GM12878 (cell line): ENCODE results near the gene CBX8. TPM values are rescaled to one million over a fixed set of nuclear protein-coding genes. Genes with fewer than 3 reads are reported as not detected.

Source experiments
- ATF7 ChIP-seq: fragments of 450-650 bp; IDR thresholded peaks from 2 replicates; pipeline ENCODE4 v1.6.1; 2016; ENCODE audit warnings: low read depth, mild to moderate bottlenecking
- BHLHE40 ChIP-seq, 2 experiments: fragments of 450-650 bp in 1 of 2; IDR thresholded peaks; 2 replicates each; pipeline ENCODE4 v1.6.1; 2011 to 2017; ENCODE audit warnings: low read depth in 2 of 2, borderline replicate concordance in 1 of 2, improper control_type of control experiment in 1 of 2, low read length in 1 of 2, mild to moderate bottlenecking in 1 of 2
- BMI1 ChIP-seq: fragments of 450-650 bp; IDR thresholded peaks from 2 replicates; pipeline ENCODE4 v1.6.1; 2016; ENCODE audit warnings: mild to moderate bottlenecking, moderate library complexity, borderline replicate concordance
- CREB1 ChIP-seq: IDR thresholded peaks from 2 replicates; pipeline ENCODE4 v1.6.1; 2012; ENCODE audit warnings: low read depth, mild to moderate bottlenecking, inconsistent platforms
- DPF2 ChIP-seq: fragments of 450-650 bp; IDR thresholded peaks from 2 replicates; pipeline ENCODE4 v1.6.1; 2017; ENCODE audit warnings: mild to moderate bottlenecking
- EED ChIP-seq: sonication (generic); IDR thresholded peaks from 2 replicates; pipeline ENCODE4 v1.6.1; 2016; ENCODE audit warnings: antibody characterized with exemption, low read depth
- ESRRA ChIP-seq: IDR thresholded peaks from 2 replicates; pipeline ENCODE4 v1.6.1; 2012; ENCODE audit warnings: mild to moderate bottlenecking, low read length, improper control_type of control experiment
- IRF3 ChIP-seq: fragments of 450-650 bp; IDR thresholded peaks from 2 replicates; pipeline ENCODE4 v1.6.1; 2014; ENCODE audit warnings: mild to moderate bottlenecking
- JUND ChIP-seq: IDR thresholded peaks from 2 replicates; pipeline ENCODE4 v1.6.1; 2012; ENCODE audit warnings: low read depth, mild to moderate bottlenecking, low read length, improper control_type of control experiment, moderate library complexity
- KDM1A ChIP-seq: fragments of 200-600 bp; sonication (generic); IDR thresholded peaks from 2 replicates; pipeline ENCODE4 v1.6.1; 2016; ENCODE audit warnings: borderline replicate concordance
- MAX ChIP-seq: IDR thresholded peaks from 2 replicates; pipeline ENCODE4 v1.6.1; 2012; ENCODE audit warnings: low read depth, low read length, improper control_type of control experiment
- MYB ChIP-seq: fragments of 150-350 bp; IDR thresholded peaks from 2 replicates; pipeline ENCODE4 v1.6.1; 2014; ENCODE audit warnings: mild to moderate bottlenecking, low read depth, low read length, borderline replicate concordance
- NR2F1 ChIP-seq: fragments of 450-650 bp; conservative IDR thresholded peaks from 2 replicates; pipeline ENCODE4 v1.6.1; 2017; ENCODE audit warnings: mild to moderate bottlenecking
- POLR2AphosphoS2 ChIP-seq: IDR thresholded peaks from 2 replicates; pipeline ENCODE4 v1.6.1; 2011; ENCODE audit warnings: low read depth, mild to moderate bottlenecking, low read length, improper control_type of control experiment, moderate library complexity
- RB1 ChIP-seq: fragments of 450-650 bp; formaldehyde crosslinking; IDR thresholded peaks from 2 replicates; pipeline ENCODE4 v1.6.1; 2017; ENCODE audit warnings: mild to moderate bottlenecking, borderline replicate concordance
- SMAD5 ChIP-seq: IDR thresholded peaks from 2 replicates; pipeline ENCODE4 v1.6.1; 2016; ENCODE audit warnings: antibody characterized with exemption, low read depth
- TBL1XR1 ChIP-seq: IDR thresholded peaks from 2 replicates; pipeline ENCODE4 v1.6.1; 2012; ENCODE audit warnings: low read depth, low read length, improper control_type of control experiment
- TCF12 ChIP-seq: IDR thresholded peaks from 2 replicates; pipeline ENCODE4 v1.6.1; 2011; ENCODE audit warnings: low read depth, mild to moderate bottlenecking, low read length
- ZNF592 ChIP-seq: fragments of 450-650 bp; IDR thresholded peaks from 2 replicates; pipeline ENCODE4 v1.6.1; 2017; ENCODE audit warnings: mild to moderate bottlenecking, moderate library complexity
- ZNF622 ChIP-seq: fragments of 450-650 bp; IDR thresholded peaks from 2 replicates; pipeline ENCODE4 v1.6.1; 2017; ENCODE audit warnings: mild to moderate bottlenecking, inconsistent platforms
- polyA plus RNA-seq, 11 experiments: library from polyadenylated mRNA; depleted of rRNA in 4 of 11; unstranded in 6 of 11; stranded (reverse) in 5 of 11; fragments of >200 nt; fragmentation: Nextera tagmentation in 4 of 11; fragmentation: Illumina TruSeq in 1 of 11; extraction: Ambion mirVana in 4 of 11; extraction: Trizol in 1 of 11; gene quantifications; 1 replicate in 1 of 11; 2 replicates in 10 of 11; pipeline versions ENCODE4 v1.2.1 to v1.2.3, GENCODE V29; 2011 to 2016; ENCODE audit warnings: inconsistent platforms in 2 of 11, missing spikeins in 2 of 11, low read depth in 1 of 11
- total RNA-seq, 4 experiments: library from RNA; depleted of rRNA in 3 of 4; stranded (reverse); fragments of >200 nt in 3 of 4; fragmentation: Illumina TruSeq in 1 of 4; extraction: Trizol in 1 of 4; gene quantifications; 2 replicates each; pipeline versions ENCODE4 v1.2.1 to v1.2.3, GENCODE V29; 2013 to 2021
- TF ChIP-seq, protein P1 (sequence below): fragments of 450-650 bp; formaldehyde crosslinking; IDR thresholded peaks from 2 replicates; pipeline ENCODE4 v1.5.0; 2022; ENCODE audit warnings: mild to moderate bottlenecking, missing genetic modification characterization

Gene CBX8
- total and polyA plus RNA-seq, 10 of the 15 experiments (the other 5 are each of a cell fraction or from before 2014, with no cell fraction given), result 0.03 to 6.7 (median 1.9) TPM

- TF ChIP-seq JUND (no peak), NR2F1 (peak; percentile 53; the same call in 1 of the 2 replicates), IRF3 (no peak), POLR2AphosphoS2 (peak; percentile 40; the same call in 1 of the 2 replicates), RB1 (peak; percentile 33; the same call in 1 of the 2 replicates), MYB (no peak), DPF2 (peak; percentile 89), BHLHE40 (IDR thresholded peaks at IDR 0.05; ENCODE audit: borderline replicate concordance in 1 of 2, low read depth in 2 of 2, low read length in 1 of 2) (peak; percentile 43 to 87; a peak in 3 of 4 replicates), KDM1A (no peak), BMI1 (no peak), EED (no peak), ATF7 (0 out of 2 replicates have a peak, but pooled peaks have one; percentile 49), ESRRA (no peak), MAX (0 out of 2 replicates have a peak, but pooled peaks have one; percentile 21), ZNF592 (no peak), SMAD5 (0 out of 2 replicates have a peak, but pooled peaks have one; percentile 40), TBL1XR1 (0 out of 2 replicates have a peak, but pooled peaks have one; percentile 42), CREB1 (no peak; the same call in 1 of the 2 replicates), TCF12 (peak; percentile 63; the same call in 1 of the 2 replicates), ZNF622 (no peak)
- TF ChIP-seq, protein P1, sequence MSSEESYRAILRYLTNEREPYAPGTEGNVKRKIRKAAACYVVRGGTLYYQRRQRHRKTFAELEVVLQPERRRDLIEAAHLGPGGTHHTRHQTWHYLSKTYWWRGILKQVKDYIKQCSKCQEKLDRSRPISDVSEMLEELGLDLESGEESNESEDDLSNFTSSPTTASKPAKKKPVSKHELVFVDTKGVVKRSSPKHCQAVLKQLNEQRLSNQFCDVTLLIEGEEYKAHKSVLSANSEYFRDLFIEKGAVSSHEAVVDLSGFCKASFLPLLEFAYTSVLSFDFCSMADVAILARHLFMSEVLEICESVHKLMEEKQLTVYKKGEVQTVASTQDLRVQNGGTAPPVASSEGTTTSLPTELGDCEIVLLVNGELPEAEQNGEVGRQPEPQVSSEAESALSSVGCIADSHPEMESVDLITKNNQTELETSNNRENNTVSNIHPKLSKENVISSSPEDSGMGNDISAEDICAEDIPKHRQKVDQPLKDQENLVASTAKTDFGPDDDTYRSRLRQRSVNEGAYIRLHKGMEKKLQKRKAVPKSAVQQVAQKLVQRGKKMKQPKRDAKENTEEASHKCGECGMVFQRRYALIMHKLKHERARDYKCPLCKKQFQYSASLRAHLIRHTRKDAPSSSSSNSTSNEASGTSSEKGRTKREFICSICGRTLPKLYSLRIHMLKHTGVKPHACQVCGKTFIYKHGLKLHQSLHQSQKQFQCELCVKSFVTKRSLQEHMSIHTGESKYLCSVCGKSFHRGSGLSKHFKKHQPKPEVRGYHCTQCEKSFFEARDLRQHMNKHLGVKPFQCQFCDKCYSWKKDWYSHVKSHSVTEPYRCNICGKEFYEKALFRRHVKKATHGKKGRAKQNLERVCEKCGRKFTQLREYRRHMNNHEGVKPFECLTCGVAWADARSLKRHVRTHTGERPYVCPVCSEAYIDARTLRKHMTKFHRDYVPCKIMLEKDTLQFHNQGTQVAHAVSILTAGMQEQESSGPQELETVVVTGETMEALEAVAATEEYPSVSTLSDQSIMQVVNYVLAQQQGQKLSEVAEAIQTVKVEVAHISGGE (CRISPR knock-in tag), result no peak
Measured at GRCh38 chr17:79839356-79840268, 42.7 kb upstream of the CBX8 start, which contains the start of gene CBX4 (continued).
